GM10266 (cell line): ENCODE results near the gene CBLN3.
A peak's percentile ranks its signal among the peaks of the same experiment; 100 is the strongest.

ENCODE experiments used
- DNase-seq: peaks from one replicate; pipeline ENCODE4 v3.0.0; 2012; ENCODE audit errors: extremely low spot score
- CTCF ChIP-seq: IDR thresholded peaks from 2 replicates; pipeline ENCODE4 v1.5.1; 2012; ENCODE audit warnings: mild to moderate bottlenecking, low read depth; ENCODE audit not compliant: control insufficient read depth, insufficient read depth; ENCODE audit errors: missing control alignments

Gene CBLN3

GRCh38 chr14:24438223-24439097, 9.0 kb upstream of the CBLN3 start:
- no peak for TF ChIP-seq CTCF
- no peak for DNase-seq

GRCh38 chr14:24437736-24438067, 8.2 kb upstream of the CBLN3 start:
- TF ChIP-seq CTCF, result no peak
- DNase-seq, result no peak

- DNase-seq, result no peak
- TF ChIP-seq CTCF, result no peak
These were observed 7.7 kb upstream of the CBLN3 start for GRCh38 chr14:24437020-24437735.

- peak; percentile 69 for DNase-seq
These were observed 7.0 kb upstream of the CBLN3 start for GRCh38 chr14:24436355-24437019.

GRCh38 chr14:24435998-24436354, 6.5 kb upstream of the CBLN3 start:
- DNase-seq, result no peak
- TF ChIP-seq CTCF, result no peak

More at GRCh38 chr14:24436355-24437019, 7.0 kb upstream of the CBLN3 start:
- TF ChIP-seq CTCF, result peak; percentile 68

- DNase-seq, result no peak
- TF ChIP-seq CTCF, result no peak
These were observed 5.8 kb upstream of the CBLN3 start for GRCh38 chr14:24435192-24435810.
